Testis (tissue), 3 donors: Measurements from ENCODE around the gene GPR17. TPM values are rescaled to one million over a fixed set of nuclear protein-coding genes. Genes with fewer than 3 reads are reported as not detected.

ENCODE experiments used
- DNase-seq: peaks from one replicate; pipeline ENCODE4 v3.0.0-alpha.2; 2019
- H3K27ac ChIP-seq, 2 donors: fragments of 200-600 bp; sonication (generic); one replicate each; pipeline ENCODE4 v1.5.1; 2019
- H3K27me3 ChIP-seq: fragments of 200-600 bp; sonication (generic); one replicate; pipeline ENCODE4 v1.5.1; 2019
- H3K36me3 ChIP-seq: fragments of 200-600 bp; sonication (generic); one replicate; pipeline ENCODE4 v1.5.1; 2017; ENCODE audit warnings: low read depth; ENCODE audit errors: missing control alignments
- H3K4me1 ChIP-seq: fragments of 200-600 bp; sonication (generic); one replicate; pipeline ENCODE4 v1.5.1; 2019
- H3K4me3 ChIP-seq, 2 donors: fragments of 200-600 bp; sonication (generic); one replicate each; pipeline ENCODE4 v1.5.1; 2017 to 2019
- H3K9me3 ChIP-seq: fragments of 200-600 bp; sonication (generic); one replicate; pipeline ENCODE4 v1.5.1; 2017
- CTCF ChIP-seq, 3 experiments: fragments of 450-650 bp in 2 of 3; fragments of 200-600 bp in 1 of 3; sonication (generic) in 1 of 3; IDR thresholded peaks; one replicate each; pipeline ENCODE4 v1.5.1; 2016 to 2019; ENCODE audit warnings: antibody characterized with exemption in 3 of 3, mild to moderate bottlenecking in 2 of 3, moderate library complexity in 1 of 3
- POLR2A ChIP-seq: fragments of 450-650 bp; IDR thresholded peaks from one replicate; pipeline ENCODE4 v1.6.1; 2017; ENCODE audit warnings: antibody characterized with exemption, mild to moderate bottlenecking, moderate library complexity
- WGBS, 2 donors: methylation state at CpG; one replicate each; pipeline ENCODE4 v1.1.5; 2018; 5-methylcytosine and 5-hydroxymethylcytosine counted together
- intact Hi-C: fragments of 100-400 bp; cut with DNase I; formaldehyde crosslinking; loops from one replicate; pipeline ENCODE4 v1.15.1; 2023; ENCODE audit warnings: low total_unique reads
- polyA plus RNA-seq: library from polyadenylated mRNA; stranded (reverse); fragments of 350-450 nt; fragmentation: Illumina TruSeq; extraction: RNeasy Lipid Tissue Mini Kit (QIAGEN cat#74804); gene quantifications from one replicate; pipeline ENCODE4 v1.2.3, GENCODE V29; 2014; ENCODE audit warnings: low read depth, low replicate concordance; ENCODE audit not compliant: insufficient read depth
- total RNA-seq, 2 donors: library from RNA; depleted of rRNA; stranded (reverse); fragments of >200 nt; gene quantifications; one replicate each; pipeline ENCODE4 v1.2.3, GENCODE V29; 2016

Gene GPR17
- total and polyA plus RNA-seq, 3 donors from 2014 or later = 0.25 to 0.29 TPM; not detected in 1

DNA sequence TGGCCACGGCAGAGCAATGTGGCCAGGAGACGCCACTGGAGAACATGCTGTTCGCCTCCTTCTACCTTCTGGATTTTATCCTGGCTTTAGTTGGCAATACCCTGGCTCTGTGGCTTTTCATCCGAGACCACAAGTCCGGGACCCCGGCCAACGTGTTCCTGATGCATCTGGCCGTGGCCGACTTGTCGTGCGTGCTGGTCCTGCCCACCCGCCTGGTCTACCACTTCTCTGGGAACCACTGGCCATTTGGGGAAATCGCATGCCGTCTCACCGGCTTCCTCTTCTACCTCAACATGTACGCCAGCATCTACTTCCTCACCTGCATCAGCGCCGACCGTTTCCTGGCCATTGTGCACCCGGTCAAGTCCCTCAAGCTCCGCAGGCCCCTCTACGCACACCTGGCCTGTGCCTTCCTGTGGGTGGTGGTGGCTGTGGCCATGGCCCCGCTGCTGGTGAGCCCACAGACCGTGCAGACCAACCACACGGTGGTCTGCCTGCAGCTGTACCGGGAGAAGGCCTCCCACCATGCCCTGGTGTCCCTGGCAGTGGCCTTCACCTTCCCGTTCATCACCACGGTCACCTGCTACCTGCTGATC, 4.9 kb downstream of the GPR17 start:
- no peaks in the 10 kb centered on the region for H3K36me3 ChIP-seq
- no peak for DNase-seq
- WGBS, 2 donors = 77 to 79% methylated on average over 26 to 27 of the region's 28 CpGs
- intact Hi-C loops = no loop called here
- no peaks in the 10 kb centered on the region for H3K27me3 ChIP-seq
- H3K4me1 ChIP-seq = peaks cover 20% of the 10 kb centered on the region
- no peaks in the 10 kb centered on the region for H3K9me3 ChIP-seq
- no peak overlapping the region for H3K4me3 ChIP-seq
- peak overlapping the region in 1 of 2 donors; percentile 71 for H3K27ac ChIP-seq
- no peak for TF ChIP-seq POLR2A
- TF ChIP-seq CTCF (IDR thresholded peaks at IDR 0.05) = no peak

GRCh38 chr2:127651381-127651809, 5.4 kb downstream of the GPR17 start:
- no peaks in the 10 kb centered on the region for H3K27me3 ChIP-seq
- H3K4me1 ChIP-seq = peaks cover 20% of the 10 kb centered on the region
- TF ChIP-seq CTCF (IDR thresholded peaks at IDR 0.05) (no peak), POLR2A (no peak)
- WGBS, 2 donors = 96 to 100% methylated on average over 22 to 29 of the region's 29 CpGs
- intact Hi-C loops = no loop called here
- H3K9me3 ChIP-seq = no peaks in the 10 kb centered on the region
- no peaks in the 10 kb centered on the region for H3K36me3 ChIP-seq
- no peak overlapping the region for H3K4me3 ChIP-seq
- peak overlapping the region; percentile 0 to 71 for H3K27ac ChIP-seq
- DNase-seq = no peak

GRCh38 chr2:127651971-127652550, 6.1 kb downstream of the GPR17 start:
- peak; percentile 84 for DNase-seq

DNA sequence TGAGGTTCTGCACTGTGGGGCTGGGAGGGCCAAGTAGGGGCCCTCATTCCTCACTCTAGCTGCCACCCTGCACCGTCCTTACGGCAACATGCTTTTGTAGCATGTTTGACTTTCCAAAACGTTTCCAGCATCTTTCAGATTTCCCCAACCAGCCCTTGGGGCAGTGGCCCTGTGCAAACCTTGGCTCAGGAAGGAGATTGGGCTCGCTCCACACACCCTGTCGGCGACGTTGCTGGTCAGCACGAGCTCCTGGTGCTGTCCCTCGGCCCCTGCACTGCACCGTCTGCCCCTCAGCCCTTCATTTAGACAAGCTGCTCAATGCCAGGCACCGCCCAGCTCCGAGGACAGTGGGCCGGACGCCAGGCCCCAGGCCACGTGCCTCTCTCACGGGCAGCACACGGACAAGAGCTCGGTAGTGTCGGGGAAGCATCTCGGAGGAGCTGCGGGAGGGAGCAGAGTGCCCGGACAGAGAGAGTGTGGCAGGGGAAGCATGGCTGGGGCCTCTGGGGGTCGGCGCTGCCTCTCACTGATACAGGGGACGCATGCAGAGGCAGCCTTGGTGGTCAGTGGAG, 6.9 kb downstream of the GPR17 start:
- DNase-seq = no peak
- H3K27ac ChIP-seq = peak overlapping the region in 1 of 2 donors; percentile 56
- peaks cover 20% of the 10 kb centered on the region for H3K4me1 ChIP-seq
- H3K27me3 ChIP-seq = no peaks in the 10 kb centered on the region
- no peak overlapping the region for H3K4me3 ChIP-seq
- H3K9me3 ChIP-seq = no peaks in the 10 kb centered on the region
- no peaks in the 10 kb centered on the region for H3K36me3 ChIP-seq
- WGBS, 2 donors = 80% methylated on average over 21 to 25 of the region's 25 CpGs
- intact Hi-C loops = no loop called here
- TF ChIP-seq POLR2A = no peak
- TF ChIP-seq CTCF (IDR thresholded peaks at IDR 0.05) = no peak

More at GRCh38 chr2:127651971-127652550, 6.1 kb downstream of the GPR17 start:
- TF ChIP-seq CTCF (IDR thresholded peaks at IDR 0.05) = no peak
- WGBS, 2 donors = 62 to 68% methylated on average over 11 to 14 of the region's 14 CpGs
- H3K36me3 ChIP-seq = no peaks in the 10 kb centered on the region
- intact Hi-C loops = no loop called here
- no peaks in the 10 kb centered on the region for H3K27me3 ChIP-seq
- no peak overlapping the region for H3K4me3 ChIP-seq
- H3K9me3 ChIP-seq = no peaks in the 10 kb centered on the region
- peaks cover 20% of the 10 kb centered on the region for H3K4me1 ChIP-seq
- H3K27ac ChIP-seq = peak overlapping the region; percentile 0 to 71
